OCI-LY3 (cell line): ENCODE results near the gene BBS1.
A peak's percentile ranks its signal among the peaks of the same experiment; 100 is the strongest.

Experiments
- H2AFZ ChIP-seq: fragments of 200-600, 300-600 bp; shearing (Covaris generic); 2 replicates; pipeline ENCODE4 v1.6.0; 2014; ENCODE audit warnings: antibody characterized with exemption, low read depth, low read length
- H3K27ac ChIP-seq: fragments of 200-600, 300-600 bp; sonication (generic); 2 replicates; pipeline ENCODE4 v1.5.1; 2014; ENCODE audit warnings: mild to moderate bottlenecking, low read length, moderate library complexity, mixed read lengths
- H3K27me3 ChIP-seq: fragments of 200-600, 300-600 bp; sonication (generic); 2 replicates; pipeline ENCODE4 v1.6.1; 2014; ENCODE audit warnings: low read depth, low read length, mixed read lengths
- H3K36me3 ChIP-seq: fragments of 200-600, 300-600 bp; sonication (generic); replicated peaks from 2 replicates; pipeline ENCODE3; 2014; ENCODE audit warnings: low read depth, low read length, mixed read lengths
- H3K4me1 ChIP-seq: fragments of 300-600, 200-600 bp; sonication (generic); 2 replicates; pipeline ENCODE4 v1.6.1; 2014; ENCODE audit warnings: low read length, mixed read lengths
- H3K4me2 ChIP-seq: fragments of 200-600, 300-600 bp; sonication (generic); 2 replicates; pipeline ENCODE4 v1.6.1; 2014; ENCODE audit warnings: low read length, mixed read lengths
- H3K4me3 ChIP-seq: fragments of 300-600, 200-600 bp; sonication (generic); 2 replicates; pipeline ENCODE4 v1.5.1; 2014; ENCODE audit warnings: antibody characterized with exemption, mild to moderate bottlenecking, low read length, moderate library complexity
- H3K79me2 ChIP-seq: fragments of 300-600, 200-600 bp; shearing (Covaris generic); 2 replicates; pipeline ENCODE4 v1.6.1; 2014; ENCODE audit warnings: mild to moderate bottlenecking, low read length, mixed read lengths
- H3K9ac ChIP-seq: fragments of 300-600, 200-600 bp; shearing (Covaris generic); 2 replicates; pipeline ENCODE4 v1.6.0; 2014; ENCODE audit warnings: mild to moderate bottlenecking, low read length, moderate library complexity
- H3K9me3 ChIP-seq: fragments of 200-600, 300-600 bp; shearing (Covaris generic); 2 replicates; pipeline ENCODE4 v1.6.1; 2014; ENCODE audit warnings: low read length, mixed read lengths; ENCODE audit not compliant: insufficient read depth
- H4K20me1 ChIP-seq: fragments of 200-600, 300-600 bp; sonication (generic); 2 replicates; pipeline ENCODE4 v1.6.1; 2016; ENCODE audit warnings: low read length, mixed read lengths; ENCODE audit not compliant: insufficient read depth
- EZH2phosphoT487 ChIP-seq: fragments of 200-600 bp; shearing (Covaris generic); IDR thresholded peaks from 2 replicates; pipeline ENCODE4 v1.6.1; 2018; ENCODE audit warnings: antibody characterized with exemption, mixed run types, low read depth
- TF ChIP-seq, protein P1 (sequence below): fragments of 200-600, 300-600 bp; sonication (generic); IDR thresholded peaks from 2 replicates; pipeline ENCODE4 v1.5.1; 2014; ENCODE audit warnings: antibody characterized with exemption, low read length, low read depth

BBS1 gene

DNA sequence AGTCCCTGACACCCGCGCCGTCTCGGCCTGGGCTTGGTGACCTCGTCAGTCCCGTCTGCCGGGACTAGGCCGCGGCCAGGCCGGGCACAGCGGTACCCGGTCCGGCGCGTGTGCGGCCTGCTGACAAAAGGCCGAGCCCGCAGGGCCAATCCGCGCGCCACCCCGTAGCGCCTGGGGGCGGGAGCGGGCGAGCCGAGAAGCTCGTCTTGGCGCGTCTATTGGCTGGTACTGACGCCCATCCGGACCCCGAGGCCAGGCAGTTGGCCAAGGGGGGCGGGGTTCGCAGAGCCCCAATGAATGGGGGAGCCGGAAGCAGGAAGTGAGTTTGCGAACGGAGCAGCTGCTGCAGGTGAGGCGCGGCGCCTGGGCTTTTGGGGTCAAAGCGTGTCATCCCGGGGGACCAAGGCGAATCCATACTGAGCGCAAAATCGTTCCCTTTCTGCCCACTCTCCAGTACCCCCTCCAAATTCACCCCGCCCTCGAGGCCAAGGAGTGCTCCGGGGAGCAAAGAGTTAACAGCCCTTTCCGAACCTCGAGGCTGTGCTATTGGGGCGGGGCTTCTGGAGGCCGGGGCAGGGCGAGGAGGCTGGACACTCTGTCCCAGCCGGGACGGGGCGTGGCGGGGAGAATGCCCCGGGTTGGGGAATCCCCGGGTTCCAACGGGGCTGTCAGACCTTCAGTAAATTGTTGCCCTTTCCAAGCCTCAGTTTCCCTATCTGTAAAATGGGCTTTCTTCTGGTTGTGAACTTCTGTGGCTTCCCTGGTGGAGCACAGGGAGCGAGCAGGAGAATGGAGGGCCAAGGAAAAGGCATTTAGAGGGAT is 30.1 kb upstream of the BBS1 start, which contains the start of gene DPP3:
TSS of gene DPP3 (plus strand) at position 318 of the 822 bp plus-strand sequence. CDS start 1,767 bp downstream, outside the sequence.
- no peaks in the 10 kb centered on the region for H4K20me1 ChIP-seq
- H3K27ac ChIP-seq = peak within 1 kb of the TSS; percentile 57
- peaks cover 7% of the 10 kb centered on the region for H3K36me3 ChIP-seq
- H3K79me2 ChIP-seq = peaks cover 23% of the 10 kb centered on the region
- H3K9ac ChIP-seq = peak within 1 kb of the TSS; percentile 86
- no peaks in the 10 kb centered on the region for H3K9me3 ChIP-seq
- H3K4me3 ChIP-seq = peak within 1 kb of the TSS; percentile 89
- H2AFZ ChIP-seq = peak within 1 kb of the TSS; percentile 69
- TF ChIP-seq, protein P1, sequence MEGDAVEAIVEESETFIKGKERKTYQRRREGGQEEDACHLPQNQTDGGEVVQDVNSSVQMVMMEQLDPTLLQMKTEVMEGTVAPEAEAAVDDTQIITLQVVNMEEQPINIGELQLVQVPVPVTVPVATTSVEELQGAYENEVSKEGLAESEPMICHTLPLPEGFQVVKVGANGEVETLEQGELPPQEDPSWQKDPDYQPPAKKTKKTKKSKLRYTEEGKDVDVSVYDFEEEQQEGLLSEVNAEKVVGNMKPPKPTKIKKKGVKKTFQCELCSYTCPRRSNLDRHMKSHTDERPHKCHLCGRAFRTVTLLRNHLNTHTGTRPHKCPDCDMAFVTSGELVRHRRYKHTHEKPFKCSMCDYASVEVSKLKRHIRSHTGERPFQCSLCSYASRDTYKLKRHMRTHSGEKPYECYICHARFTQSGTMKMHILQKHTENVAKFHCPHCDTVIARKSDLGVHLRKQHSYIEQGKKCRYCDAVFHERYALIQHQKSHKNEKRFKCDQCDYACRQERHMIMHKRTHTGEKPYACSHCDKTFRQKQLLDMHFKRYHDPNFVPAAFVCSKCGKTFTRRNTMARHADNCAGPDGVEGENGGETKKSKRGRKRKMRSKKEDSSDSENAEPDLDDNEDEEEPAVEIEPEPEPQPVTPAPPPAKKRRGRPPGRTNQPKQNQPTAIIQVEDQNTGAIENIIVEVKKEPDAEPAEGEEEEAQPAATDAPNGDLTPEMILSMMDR = no peak
- TF ChIP-seq EZH2phosphoT487 = no peak
- no peaks in the 10 kb centered on the region for H3K27me3 ChIP-seq
- peaks cover 8% of the 10 kb centered on the region for H3K4me1 ChIP-seq
- peak within 1 kb of the TSS; percentile 97 for H3K4me2 ChIP-seq

DNA sequence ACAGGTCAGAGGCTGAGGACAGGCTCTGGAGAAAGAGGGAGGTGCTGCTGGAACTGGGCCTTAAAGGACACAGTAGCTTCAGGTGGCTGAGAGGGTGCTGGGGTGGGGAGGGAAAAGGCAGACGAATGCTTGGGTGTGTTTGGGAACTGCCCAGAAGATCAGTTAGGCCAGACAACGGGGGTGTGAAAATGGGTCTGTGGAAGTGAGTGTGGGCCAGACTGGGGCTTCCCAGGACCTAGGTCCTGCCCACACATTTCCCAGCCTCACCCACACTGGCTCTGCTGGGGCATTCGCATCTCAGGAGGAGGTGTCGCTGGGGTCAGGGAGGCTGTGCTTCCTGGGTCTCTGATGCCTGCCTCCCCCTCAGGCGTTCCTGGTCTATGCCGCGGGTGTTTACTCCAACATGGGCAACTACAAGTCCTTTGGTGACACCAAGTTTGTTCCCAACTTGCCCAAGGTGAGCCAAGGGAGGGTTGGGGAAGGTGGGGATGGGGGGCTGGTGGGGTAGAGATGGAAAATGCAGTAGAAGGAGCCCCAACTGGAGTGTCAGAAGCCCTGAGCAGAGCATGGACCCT is 25.5 kb upstream of the BBS1 start:
- H3K36me3 ChIP-seq = peaks cover 17% of the 10 kb centered on the region

DNA sequence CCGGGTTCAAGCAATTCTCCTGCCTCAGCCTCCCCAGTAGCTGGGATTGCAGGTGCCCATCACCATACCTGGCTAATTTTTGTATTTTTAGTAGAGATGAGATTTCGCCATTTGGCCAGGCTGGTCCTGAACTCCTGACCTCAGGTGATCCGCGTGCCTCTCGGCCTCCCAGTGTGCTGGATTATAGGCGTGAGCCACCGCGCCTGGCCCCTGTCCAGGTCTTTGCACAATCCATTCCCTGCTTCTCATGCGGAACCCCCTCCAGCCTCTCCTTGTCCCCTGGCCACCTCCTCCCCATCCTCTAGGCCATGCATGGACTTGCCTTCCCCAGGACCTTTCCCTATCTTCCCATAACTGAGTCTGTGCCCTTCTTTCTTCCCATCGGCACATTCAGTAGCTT is 21.5 kb upstream of the BBS1 start:
- Histone ChIP-seq H3K79me2 (no peaks in the 10 kb centered on the region), H3K4me2 (no peak overlapping the region), H2AFZ (no peak overlapping the region), H3K4me1 (no peaks in the 10 kb centered on the region), H3K9me3 (no peaks in the 10 kb centered on the region), H4K20me1 (no peaks in the 10 kb centered on the region; the same call in 1 of the 2 replicates), H3K9ac (no peak overlapping the region), H3K27me3 (no peaks in the 10 kb centered on the region), H3K27ac (no peak overlapping the region), H3K36me3 (peaks cover 23% of the 10 kb centered on the region), H3K4me3 (no peak overlapping the region)
- no peak for TF ChIP-seq EZH2phosphoT487
- TF ChIP-seq, protein P1 = no peak

More for the DNA sequence above, 25.5 kb upstream of the BBS1 start:
- Histone ChIP-seq H3K79me2 (peaks cover 11% of the 10 kb centered on the region), H3K4me1 (peaks cover 5% of the 10 kb centered on the region), H3K4me3 (no peak overlapping the region), H3K27me3 (no peaks in the 10 kb centered on the region), H3K9me3 (no peaks in the 10 kb centered on the region), H2AFZ (no peak overlapping the region), H3K27ac (no peak overlapping the region), H3K4me2 (no peak overlapping the region), H3K9ac (no peak overlapping the region), H4K20me1 (no peaks in the 10 kb centered on the region; the same call in 1 of the 2 replicates)
- TF ChIP-seq EZH2phosphoT487 = no peak
- TF ChIP-seq, protein P1 = no peak

DNA sequence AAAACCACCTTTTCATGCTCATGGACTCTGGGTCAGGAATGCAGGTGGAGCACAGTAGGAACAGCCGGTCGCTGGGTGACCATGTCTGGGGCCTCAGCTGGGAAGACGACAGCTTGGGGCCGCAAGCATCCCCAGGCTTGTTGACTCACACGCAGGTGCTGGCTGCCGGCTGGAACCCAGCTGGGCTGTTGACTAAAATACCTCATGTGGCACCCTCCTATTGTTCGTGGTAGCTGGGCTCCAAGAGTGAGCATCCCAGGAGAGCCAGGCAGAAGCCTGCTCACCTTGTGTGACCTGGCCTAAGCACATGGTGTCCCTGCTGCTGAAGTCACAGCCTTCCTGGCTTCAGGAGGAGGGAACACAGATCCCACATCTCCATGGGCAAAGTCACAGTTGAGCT is 20.8 kb upstream of the BBS1 start:
- no peak for TF ChIP-seq EZH2phosphoT487
- TF ChIP-seq, protein P1 = no peak
- Histone ChIP-seq H4K20me1 (no peaks in the 10 kb centered on the region; the same call in 1 of the 2 replicates), H3K27ac (no peak overlapping the region), H2AFZ (no peak overlapping the region), H3K9me3 (no peaks in the 10 kb centered on the region), H3K27me3 (no peaks in the 10 kb centered on the region), H3K4me1 (no peaks in the 10 kb centered on the region), H3K36me3 (peaks cover 29% of the 10 kb centered on the region), H3K4me3 (no peak overlapping the region), H3K79me2 (no peaks in the 10 kb centered on the region), H3K9ac (no peak overlapping the region), H3K4me2 (no peak overlapping the region)
